Neural progenitor cell (in vitro differentiated cells): Measurements from ENCODE around the gene SLC7A10. TPM values are rescaled to one million over a fixed set of nuclear protein-coding genes. Genes with fewer than 3 reads are reported as not detected.

Source experiments
- DNase-seq: peaks from one replicate; pipeline ENCODE4 v3.0.0-alpha.2; 2016; ENCODE audit warnings: low spot score
- H2AFZ ChIP-seq: fragments of 200-600 bp; sonication (generic); replicated peaks from 2 replicates; pipeline ENCODE4 v1.6.1; 2016; ENCODE audit warnings: antibody characterized with exemption
- H3F3A ChIP-seq: fragments of 200-600 bp; sonication (generic); 2 replicates; pipeline ENCODE4 v1.6.1; 2016; ENCODE audit warnings: antibody characterized with exemption, low read depth
- H3K27ac ChIP-seq: fragments of 200-600 bp; sonication (generic); 2 replicates; pipeline ENCODE4 v1.5.1; 2016; ENCODE audit warnings: mild to moderate bottlenecking
- H3K27me3 ChIP-seq: fragments of 200-600 bp; sonication (generic); 2 replicates; pipeline ENCODE4 v1.6.1; 2016; ENCODE audit warnings: mild to moderate bottlenecking, moderate library complexity
- H3K36me3 ChIP-seq: fragments of 200-600 bp; sonication (generic); 2 replicates; pipeline ENCODE4 v1.5.1; 2016
- H3K4me1 ChIP-seq: fragments of 200-600 bp; sonication (generic); 2 replicates; pipeline ENCODE4 v1.6.1; 2016; ENCODE audit warnings: mixed run types
- H3K4me2 ChIP-seq: fragments of 200-600 bp; sonication (generic); 2 replicates; pipeline ENCODE4 v1.6.1; 2016
- H3K4me3 ChIP-seq: fragments of 200-600 bp; sonication (generic); 2 replicates; pipeline ENCODE4 v1.5.1; 2016
- H3K79me2 ChIP-seq: fragments of 200-600 bp; sonication (generic); 2 replicates; pipeline ENCODE4 v1.6.1; 2016; ENCODE audit warnings: low read depth
- H3K9ac ChIP-seq: fragments of 200-600 bp; sonication (generic); 2 replicates; pipeline ENCODE4 v1.6.1; 2016
- H3K9me3 ChIP-seq: fragments of 200-600 bp; sonication (generic); 2 replicates; pipeline ENCODE4 v1.5.1; 2016; ENCODE audit warnings: low read depth
- H4K20me1 ChIP-seq: fragments of 200-600 bp; sonication (generic); 2 replicates; pipeline ENCODE4 v1.6.1; 2016; ENCODE audit warnings: low read depth
- H3K27ac Mint-ChIP-seq: 3 replicates; pipeline ENCODE4 v1.8.0; 2021; ENCODE audit warnings: mixed read lengths
- H3K27me3 Mint-ChIP-seq: 2 replicates; pipeline ENCODE4 v1.8.0; 2022; ENCODE audit warnings: low read depth, mild to moderate bottlenecking, inconsistent platforms, moderate library complexity, mixed read lengths; ENCODE audit not compliant: insufficient read depth
- H3K36me3 Mint-ChIP-seq: 3 replicates; pipeline ENCODE4 v1.8.0; 2021; ENCODE audit warnings: mixed read lengths
- H3K4me1 Mint-ChIP-seq: 3 replicates; pipeline ENCODE4 v1.8.0; 2021; ENCODE audit warnings: mixed read lengths
- H3K4me3 Mint-ChIP-seq: 3 replicates; pipeline ENCODE4 v1.8.0; 2021; ENCODE audit warnings: mild to moderate bottlenecking, moderate library complexity, mixed read lengths
- H3K9me3 Mint-ChIP-seq: 3 replicates; pipeline ENCODE4 v1.8.0; 2020; ENCODE audit warnings: mixed read lengths
- EZH2 ChIP-seq: fragments of 200-600 bp; sonication (generic); IDR thresholded peaks from 2 replicates; pipeline ENCODE4 v1.6.1; 2017; ENCODE audit warnings: antibody characterized with exemption, mild to moderate bottlenecking, moderate library complexity
- EZH2phosphoT487 ChIP-seq: fragments of 200-600 bp; sonication (generic); IDR thresholded peaks from 2 replicates; pipeline ENCODE4 v1.6.1; 2017; ENCODE audit warnings: antibody characterized with exemption
- total RNA-seq: library from RNA; depleted of rRNA; stranded (reverse); fragments of >200 nt; gene quantifications from 2 replicates; pipeline ENCODE4 v1.2.3, GENCODE V29; 2015; ENCODE audit warnings: low replicate concordance
- TF ChIP-seq, protein P1 (sequence below): fragments of 200-600 bp; sonication (generic); IDR thresholded peaks from 2 replicates; pipeline ENCODE4 v1.5.1; 2017; ENCODE audit warnings: antibody characterized with exemption, mild to moderate bottlenecking

The SLC7A10 gene
- total RNA-seq, 1 donor from 2014 or later = 0.79 TPM

DNA sequence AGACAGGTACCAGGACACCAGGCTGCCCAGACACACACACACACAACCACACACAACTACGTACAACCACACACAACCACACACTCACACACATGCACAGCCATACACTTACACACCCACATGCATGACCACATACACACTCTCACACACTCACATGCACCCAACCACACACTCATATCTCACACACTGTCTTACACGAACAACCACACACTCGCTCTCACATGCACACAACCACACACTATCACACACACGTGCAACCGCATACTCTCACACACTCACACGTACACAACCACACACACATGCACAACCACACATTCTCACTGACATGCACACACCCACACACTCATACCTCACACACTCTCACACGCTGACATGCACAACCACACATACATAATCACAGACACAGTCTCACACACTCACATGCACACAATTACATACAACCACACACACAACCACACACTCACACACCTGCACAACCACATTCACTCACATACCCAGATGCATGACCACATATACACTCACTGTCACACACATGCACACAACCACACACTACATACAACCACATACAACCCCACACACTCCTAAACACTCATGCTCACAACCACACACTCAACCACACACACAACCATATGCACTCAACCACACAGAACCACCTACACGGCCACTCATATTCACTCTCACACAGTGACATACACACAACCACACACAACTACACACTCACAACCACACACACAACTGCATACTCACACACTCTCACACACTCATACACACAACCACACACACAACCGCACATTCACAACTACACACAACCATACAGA is 7.6 kb upstream of the SLC7A10 start:
- peaks cover 5% of the 10 kb centered on the region for H3K9me3 ChIP-seq
- H2AFZ ChIP-seq = no peak overlapping the region
- H3F3A ChIP-seq = no peaks in the 10 kb centered on the region
- no peak overlapping the region for H3K9ac ChIP-seq
- no peak overlapping the region for H3K27ac ChIP-seq
- H3K9me3 Mint-ChIP-seq = peaks cover 11% of the 10 kb centered on the region
- no peak overlapping the region for H3K4me3 Mint-ChIP-seq
- H3K36me3 ChIP-seq = no peaks in the 10 kb centered on the region
- no peaks in the 10 kb centered on the region for H3K79me2 ChIP-seq
- peaks cover 29% of the 10 kb centered on the region for H3K27me3 ChIP-seq
- H4K20me1 ChIP-seq = no peaks in the 10 kb centered on the region
- no peak overlapping the region for H3K4me2 ChIP-seq
- H3K4me1 Mint-ChIP-seq = no peaks in the 10 kb centered on the region
- TF ChIP-seq EZH2phosphoT487 = no peak
- H3K4me1 ChIP-seq = no peaks in the 10 kb centered on the region
- DNase-seq = no peak
- H3K27me3 Mint-ChIP-seq = peaks cover 21% of the 10 kb centered on the region
- H3K27ac Mint-ChIP-seq = no peak overlapping the region
- no peaks in the 10 kb centered on the region for H3K36me3 Mint-ChIP-seq
- no peak overlapping the region for H3K4me3 ChIP-seq

DNA sequence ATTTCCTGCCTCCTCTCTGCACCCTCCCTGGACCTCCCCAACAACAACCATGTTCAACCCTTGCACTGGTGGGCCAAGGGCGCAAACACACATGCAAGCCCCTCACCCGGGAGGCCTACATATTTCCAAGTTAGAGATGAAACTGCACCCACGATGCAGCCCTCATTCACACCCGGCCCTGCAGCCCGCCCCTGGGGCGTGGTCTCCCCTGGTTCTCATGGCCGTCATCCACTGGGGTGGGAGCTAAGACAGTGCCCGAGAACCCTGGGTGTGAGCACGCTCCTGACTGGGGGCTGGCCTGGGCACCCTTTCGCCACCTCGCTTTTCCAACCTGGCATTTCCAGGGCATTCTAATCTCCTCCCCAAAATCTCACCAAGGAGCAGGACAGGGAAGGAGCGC is 7.0 kb upstream of the SLC7A10 start:
- no peaks in the 10 kb centered on the region for H3K4me1 Mint-ChIP-seq
- no peak overlapping the region for H3K4me3 Mint-ChIP-seq
- H3K4me2 ChIP-seq = no peak overlapping the region
- TF ChIP-seq, protein P1, sequence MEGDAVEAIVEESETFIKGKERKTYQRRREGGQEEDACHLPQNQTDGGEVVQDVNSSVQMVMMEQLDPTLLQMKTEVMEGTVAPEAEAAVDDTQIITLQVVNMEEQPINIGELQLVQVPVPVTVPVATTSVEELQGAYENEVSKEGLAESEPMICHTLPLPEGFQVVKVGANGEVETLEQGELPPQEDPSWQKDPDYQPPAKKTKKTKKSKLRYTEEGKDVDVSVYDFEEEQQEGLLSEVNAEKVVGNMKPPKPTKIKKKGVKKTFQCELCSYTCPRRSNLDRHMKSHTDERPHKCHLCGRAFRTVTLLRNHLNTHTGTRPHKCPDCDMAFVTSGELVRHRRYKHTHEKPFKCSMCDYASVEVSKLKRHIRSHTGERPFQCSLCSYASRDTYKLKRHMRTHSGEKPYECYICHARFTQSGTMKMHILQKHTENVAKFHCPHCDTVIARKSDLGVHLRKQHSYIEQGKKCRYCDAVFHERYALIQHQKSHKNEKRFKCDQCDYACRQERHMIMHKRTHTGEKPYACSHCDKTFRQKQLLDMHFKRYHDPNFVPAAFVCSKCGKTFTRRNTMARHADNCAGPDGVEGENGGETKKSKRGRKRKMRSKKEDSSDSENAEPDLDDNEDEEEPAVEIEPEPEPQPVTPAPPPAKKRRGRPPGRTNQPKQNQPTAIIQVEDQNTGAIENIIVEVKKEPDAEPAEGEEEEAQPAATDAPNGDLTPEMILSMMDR = no peak
- TF ChIP-seq EZH2phosphoT487 (no peak), EZH2 (no peak)
- H3K27ac ChIP-seq = no peak overlapping the region
- H3K27me3 Mint-ChIP-seq = peaks cover 25% of the 10 kb centered on the region
- H3K36me3 Mint-ChIP-seq = no peaks in the 10 kb centered on the region
- no peaks in the 10 kb centered on the region for H3K36me3 ChIP-seq
- no peak for DNase-seq
- no peaks in the 10 kb centered on the region for H3K4me1 ChIP-seq
- H3K4me3 ChIP-seq = no peak overlapping the region
- peaks cover 35% of the 10 kb centered on the region for H3K27me3 ChIP-seq
- peaks cover 9% of the 10 kb centered on the region for H3K9me3 ChIP-seq
- H3F3A ChIP-seq = peaks cover 3% of the 10 kb centered on the region
- H3K9me3 Mint-ChIP-seq = peaks cover 16% of the 10 kb centered on the region
- no peaks in the 10 kb centered on the region for H3K79me2 ChIP-seq
- H2AFZ ChIP-seq = no peak overlapping the region
- no peak overlapping the region for H3K27ac Mint-ChIP-seq
- no peak overlapping the region for H3K9ac ChIP-seq
- H4K20me1 ChIP-seq = no peaks in the 10 kb centered on the region

DNA sequence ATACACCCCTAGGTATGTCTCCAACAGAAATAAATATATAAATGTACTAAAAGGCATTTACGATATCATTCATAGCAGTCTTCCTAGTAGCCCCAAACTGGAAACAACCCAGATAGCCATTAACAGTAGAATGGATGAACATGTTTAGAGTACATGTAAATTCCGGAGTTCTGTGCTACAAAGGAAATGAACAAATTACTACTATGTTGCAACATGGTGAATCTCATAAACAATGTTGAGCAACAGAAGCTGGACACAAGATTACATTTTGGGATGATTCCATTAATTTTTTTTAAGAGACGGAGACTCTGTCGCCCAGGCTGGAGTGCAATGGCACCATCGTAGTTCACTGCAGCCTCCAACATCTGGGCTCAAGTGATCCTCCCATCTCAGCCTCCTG is 5.9 kb upstream of the SLC7A10 start:
- H3K4me1 Mint-ChIP-seq = peaks cover under 1% of the 10 kb centered on the region
- no peak overlapping the region for H3K4me2 ChIP-seq
- TF ChIP-seq EZH2 (no peak), EZH2phosphoT487 (no peak)
- TF ChIP-seq, protein P1 = no peak
- no peaks in the 10 kb centered on the region for H3K36me3 ChIP-seq
- no peaks in the 10 kb centered on the region for H3K79me2 ChIP-seq
- H3K27me3 Mint-ChIP-seq = peaks cover 33% of the 10 kb centered on the region
- peaks cover 10% of the 10 kb centered on the region for H3F3A ChIP-seq
- H3K9ac ChIP-seq = no peak overlapping the region
- no peaks in the 10 kb centered on the region for H3K36me3 Mint-ChIP-seq
- H3K4me1 ChIP-seq = no peaks in the 10 kb centered on the region
- DNase-seq = no peak
- H3K4me3 ChIP-seq = no peak overlapping the region
- H2AFZ ChIP-seq = no peak overlapping the region
- H3K27ac ChIP-seq = no peak overlapping the region
- H4K20me1 ChIP-seq = no peaks in the 10 kb centered on the region
- H3K4me3 Mint-ChIP-seq = no peak overlapping the region
- H3K27me3 ChIP-seq = peaks cover 46% of the 10 kb centered on the region
- H3K9me3 Mint-ChIP-seq = peaks cover 20% of the 10 kb centered on the region
- peaks cover 12% of the 10 kb centered on the region for H3K9me3 ChIP-seq
- H3K27ac Mint-ChIP-seq = no peak overlapping the region

DNA sequence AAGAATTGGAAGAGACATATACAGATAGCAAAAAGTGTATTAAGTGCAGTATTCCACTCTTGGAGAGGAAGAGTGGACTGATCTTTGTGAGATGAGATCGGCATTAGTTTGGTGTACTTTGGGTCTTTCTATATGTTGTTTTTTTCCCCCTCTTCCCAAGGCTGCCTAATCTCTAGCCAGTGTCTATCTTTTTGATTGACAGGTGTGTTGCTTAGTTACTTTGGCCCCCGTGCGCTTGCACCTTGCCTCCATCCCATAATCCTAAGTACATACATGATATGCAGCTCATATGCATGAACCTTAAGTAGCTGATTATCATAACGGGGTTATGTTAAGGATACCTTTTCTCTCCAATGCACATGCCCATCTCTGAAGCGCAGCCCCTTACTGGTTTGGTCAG is 4.3 kb upstream of the SLC7A10 start:
- no peak overlapping the region for H3K4me2 ChIP-seq
- Mint-ChIP-seq H3K27me3 (peaks cover 43% of the 10 kb centered on the region), H3K27ac (no peak overlapping the region), H3K9me3 (peaks cover 27% of the 10 kb centered on the region), H3K36me3 (peaks cover 1% of the 10 kb centered on the region), H3K4me3 (no peak overlapping the region), H3K4me1 (peaks cover 7% of the 10 kb centered on the region)
- H3F3A ChIP-seq = peaks cover 17% of the 10 kb centered on the region
- H3K27me3 ChIP-seq = peaks cover 62% of the 10 kb centered on the region
- no peak overlapping the region for H3K4me3 ChIP-seq
- H3K4me1 ChIP-seq = peaks cover 3% of the 10 kb centered on the region
- no peaks in the 10 kb centered on the region for H3K36me3 ChIP-seq
- H3K9ac ChIP-seq = no peak overlapping the region
- no peaks in the 10 kb centered on the region for H3K79me2 ChIP-seq
- no peaks in the 10 kb centered on the region for H4K20me1 ChIP-seq
- peaks cover 12% of the 10 kb centered on the region for H3K9me3 ChIP-seq
- H2AFZ ChIP-seq = no peak overlapping the region
- H3K27ac ChIP-seq = no peak overlapping the region
- TF ChIP-seq, protein P1 = no peak
- TF ChIP-seq EZH2phosphoT487 (no peak), EZH2 (no peak)
- DNase-seq = no peak
